HEK293T (cell line): ENCODE results near the gene KLC1.

ENCODE experiments used
- CTCF ChIA-PET: fragments of 350-600 bp; formaldehyde crosslinking; extraction: SDS; loops from one replicate; lab custom pipeline; 2021; ENCODE audit warnings: antibody characterized with exemption, inconsistent platforms; lab: Yijun Ruan, JAX
- POLR2A ChIA-PET: fragments of 350-600 bp; formaldehyde crosslinking; extraction: SDS; loops from one replicate; lab custom pipeline; 2020; ENCODE audit warnings: antibody characterized with exemption, inconsistent platforms; lab: Yijun Ruan, JAX
- DNase-seq: peaks from one replicate; pipeline ENCODE4 v3.0.0; 2012; ENCODE audit warnings: mixed read lengths; ENCODE audit errors: extremely low spot score
- ARNT ChIP-seq: fragments of 450-650 bp; IDR thresholded peaks from 2 replicates; pipeline ENCODE4 v1.6.1; 2017; ENCODE audit warnings: mild to moderate bottlenecking
- BHLHE40 ChIP-seq: fragments of 450-650 bp; IDR thresholded peaks from 2 replicates; pipeline ENCODE4 v1.6.1; 2016; ENCODE audit warnings: mild to moderate bottlenecking, moderate library complexity, borderline replicate concordance
- CTBP1 ChIP-seq: fragments of 450-650 bp; IDR thresholded peaks from 2 replicates; pipeline ENCODE4 v1.6.1; 2016; ENCODE audit warnings: borderline replicate concordance
- ELF4 ChIP-seq: fragments of 450-650 bp; IDR thresholded peaks from 2 replicates; pipeline ENCODE4 v1.6.1; 2017; ENCODE audit warnings: antibody characterized with exemption
- FOXA1 ChIP-seq: fragments of 450-650 bp; IDR thresholded peaks from 2 replicates; pipeline ENCODE4 v1.6.1; 2016; ENCODE audit warnings: mild to moderate bottlenecking
- FOXK2 ChIP-seq: fragments of 450-650 bp; IDR thresholded peaks from 2 replicates; pipeline ENCODE4 v1.6.1; 2016; ENCODE audit warnings: mild to moderate bottlenecking
- FOXM1 ChIP-seq: fragments of 450-650 bp; IDR thresholded peaks from 2 replicates; pipeline ENCODE4 v1.6.1; 2017; ENCODE audit warnings: mild to moderate bottlenecking, borderline replicate concordance
- HDGF ChIP-seq: fragments of 450-650 bp; IDR thresholded peaks from 2 replicates; pipeline ENCODE4 v1.6.1; 2017; ENCODE audit warnings: antibody characterized with exemption, borderline replicate concordance
- L3MBTL2 ChIP-seq: fragments of 450-650 bp; conservative IDR thresholded peaks from 2 replicates; pipeline ENCODE4 v1.6.1; 2016; ENCODE audit warnings: mild to moderate bottlenecking
- LEF1 ChIP-seq: fragments of 450-650 bp; IDR thresholded peaks from 2 replicates; pipeline ENCODE4 v1.6.1; 2017; ENCODE audit warnings: mild to moderate bottlenecking, borderline replicate concordance
- NFRKB ChIP-seq: fragments of 450-650 bp; IDR thresholded peaks from 2 replicates; pipeline ENCODE4 v1.6.1; 2016; ENCODE audit warnings: mild to moderate bottlenecking, moderate library complexity
- PKNOX1 ChIP-seq: fragments of 450-650 bp; IDR thresholded peaks from 2 replicates; pipeline ENCODE4 v1.6.1; 2016
- SP1 ChIP-seq: fragments of 450-650 bp; IDR thresholded peaks from 2 replicates; pipeline ENCODE4 v1.6.1; 2017
- SUZ12 ChIP-seq: fragments of 450-650 bp; IDR thresholded peaks from 2 replicates; pipeline ENCODE4 v1.6.1; 2016; ENCODE audit warnings: mild to moderate bottlenecking
- TARDBP ChIP-seq: fragments of 450-650 bp; IDR thresholded peaks from 2 replicates; pipeline ENCODE4 v1.6.1; 2016
- ZNF384 ChIP-seq: fragments of 450-650 bp; IDR thresholded peaks from 2 replicates; pipeline ENCODE4 v1.6.1; 2016

KLC1 gene

GRCh38 chr14:103676881-103677675 is 48.1 kb downstream of the KLC1 start:
- CTCF ChIA-PET, result interaction anchor here (0.6 to 1.6 kb wide), 2 partner anchors 10 to 19 kb away, joined by 3 read pairs; no protein-coding TSS in a partner anchor
- POLR2A ChIA-PET, result no interaction called here
- TF ChIP-seq ARNT (no peak), HDGF (no peak), TARDBP (no peak), FOXA1 (no peak), BHLHE40 (no peak), CTBP1 (no peak), ZNF384 (no peak), LEF1 (no peak), FOXK2 (no peak), FOXM1 (no peak), ELF4 (no peak), L3MBTL2 (no peak), NFRKB (no peak)
- DNase-seq, result no peak

GRCh38 chr14:103679351-103679750 is 50.3 kb downstream of the KLC1 start:
- POLR2A ChIA-PET, result no interaction called here
- DNase-seq, result peak; percentile 55
- TF ChIP-seq LEF1, result no peak
- TF ChIP-seq TARDBP, result no peak
- TF ChIP-seq FOXK2, result no peak
- no peak for TF ChIP-seq CTBP1
- TF ChIP-seq NFRKB, result no peak
- TF ChIP-seq FOXM1, result no peak
- no peak for TF ChIP-seq ARNT
- TF ChIP-seq PKNOX1, result no peak
- TF ChIP-seq SP1, result no peak
- no peak for TF ChIP-seq HDGF
- TF ChIP-seq SUZ12, result no peak
- no peak for TF ChIP-seq ZNF384
- no peak for TF ChIP-seq BHLHE40
- TF ChIP-seq L3MBTL2, result no peak
- no peak for TF ChIP-seq FOXA1
- TF ChIP-seq ELF4, result no peak
- CTCF ChIA-PET, result interaction anchor here (0.6 to 0.9 kb wide), 2 partner anchors 32 to 110 kb away, joined by 4 read pairs; no protein-coding TSS in a partner anchor

- TF ChIP-seq NFRKB (no peak), TARDBP (no peak), CTBP1 (no peak), FOXM1 (no peak), ELF4 (no peak), PKNOX1 (no peak), ZNF384 (no peak), LEF1 (no peak), BHLHE40 (no peak), SUZ12 (no peak), SP1 (no peak), HDGF (no peak), FOXK2 (no peak), L3MBTL2 (no peak)
- ChIA-PET CTCF (interaction anchor here (0.6 to 0.9 kb wide), 3 partner anchors 105 to 1008 kb away, joined by 4 to 7 read pairs (median 4); no protein-coding TSS in a partner anchor), POLR2A (no interaction called here)
- DNase-seq, result no peak
These were observed 51.6 kb downstream of the KLC1 start for GRCh38 chr14:103680491-103681231.

- ChIA-PET CTCF (no interaction called here), POLR2A (no interaction called here)
- TF ChIP-seq SP1 (no peak), ZNF384 (no peak), FOXM1 (no peak)
- DNase-seq, result no peak
These were observed 54.1 kb downstream of the KLC1 start for GRCh38 chr14:103683139-103683538.

- no peak for DNase-seq
- CTCF ChIA-PET, result no interaction called here
- POLR2A ChIA-PET, result no interaction called here
- TF ChIP-seq BHLHE40 (no peak), SP1 (no peak), L3MBTL2 (no peak), ZNF384 (no peak), FOXM1 (no peak), SUZ12 (no peak), ELF4 (no peak), FOXA1 (no peak), CTBP1 (no peak), ARNT (no peak), NFRKB (no peak), HDGF (no peak), LEF1 (no peak), FOXK2 (no peak), TARDBP (no peak), PKNOX1 (no peak)
These were observed 55.5 kb downstream of the KLC1 start for GRCh38 chr14:103684471-103684870.
